ENCODE results near the gene VMP1. TPM values are rescaled to one million over a fixed set of nuclear protein-coding genes. Genes with fewer than 3 reads are reported as not detected.
A peak's percentile ranks its signal among the peaks of the same experiment; 100 is the strongest.

Gene VMP1
- total and polyA plus RNA-seq, 2 donors from 2014 or later, result 96.4 to 338 TPM

GRCh38 chr17:59751955-59752413 is 44.5 kb downstream of the VMP1 start:
- H3K27ac ChIP-seq (ENCODE audit: low read depth in 2 of 2, low read length in 2 of 2), result peak overlapping the region in 1 of 2 donors; percentile 28
- TF ChIP-seq, protein P1, sequence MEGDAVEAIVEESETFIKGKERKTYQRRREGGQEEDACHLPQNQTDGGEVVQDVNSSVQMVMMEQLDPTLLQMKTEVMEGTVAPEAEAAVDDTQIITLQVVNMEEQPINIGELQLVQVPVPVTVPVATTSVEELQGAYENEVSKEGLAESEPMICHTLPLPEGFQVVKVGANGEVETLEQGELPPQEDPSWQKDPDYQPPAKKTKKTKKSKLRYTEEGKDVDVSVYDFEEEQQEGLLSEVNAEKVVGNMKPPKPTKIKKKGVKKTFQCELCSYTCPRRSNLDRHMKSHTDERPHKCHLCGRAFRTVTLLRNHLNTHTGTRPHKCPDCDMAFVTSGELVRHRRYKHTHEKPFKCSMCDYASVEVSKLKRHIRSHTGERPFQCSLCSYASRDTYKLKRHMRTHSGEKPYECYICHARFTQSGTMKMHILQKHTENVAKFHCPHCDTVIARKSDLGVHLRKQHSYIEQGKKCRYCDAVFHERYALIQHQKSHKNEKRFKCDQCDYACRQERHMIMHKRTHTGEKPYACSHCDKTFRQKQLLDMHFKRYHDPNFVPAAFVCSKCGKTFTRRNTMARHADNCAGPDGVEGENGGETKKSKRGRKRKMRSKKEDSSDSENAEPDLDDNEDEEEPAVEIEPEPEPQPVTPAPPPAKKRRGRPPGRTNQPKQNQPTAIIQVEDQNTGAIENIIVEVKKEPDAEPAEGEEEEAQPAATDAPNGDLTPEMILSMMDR (IDR thresholded peaks at IDR 0.05; ENCODE audit: borderline replicate concordance, extremely low read depth, insufficient read depth), result no peak
- no peaks in the 10 kb centered on the region for H3K27me3 ChIP-seq (ENCODE audit: control insufficient read depth, insufficient read depth, low read length)
- H3K36me3 ChIP-seq (ENCODE audit: control insufficient read depth in 2 of 3, insufficient read depth in 3 of 3, low read length in 3 of 3), result no peaks in the 10 kb centered on the region
- FAIRE-seq (no peak), DNase-seq (no peak)
- intact Hi-C loops (cut with DNase I), result no loop called here
- H3K4me3 ChIP-seq (ENCODE audit: low read length in 3 of 3), result no peak overlapping the region
- H3K4me1 ChIP-seq (ENCODE audit: control insufficient read depth in 2 of 3, insufficient read depth in 2 of 3, low read depth in 1 of 3, low read length in 3 of 3), result peaks cover 0 to 10% (median 0%) of the 10 kb centered on the region in 3 donors
- H3K9ac ChIP-seq (ENCODE audit: low read length in 3 of 3), result no peak overlapping the region
- H3K9me3 ChIP-seq (ENCODE audit: control insufficient read depth in 2 of 3, insufficient read depth in 1 of 3, low read length in 3 of 3), result no peaks in the 10 kb centered on the region

DNA sequence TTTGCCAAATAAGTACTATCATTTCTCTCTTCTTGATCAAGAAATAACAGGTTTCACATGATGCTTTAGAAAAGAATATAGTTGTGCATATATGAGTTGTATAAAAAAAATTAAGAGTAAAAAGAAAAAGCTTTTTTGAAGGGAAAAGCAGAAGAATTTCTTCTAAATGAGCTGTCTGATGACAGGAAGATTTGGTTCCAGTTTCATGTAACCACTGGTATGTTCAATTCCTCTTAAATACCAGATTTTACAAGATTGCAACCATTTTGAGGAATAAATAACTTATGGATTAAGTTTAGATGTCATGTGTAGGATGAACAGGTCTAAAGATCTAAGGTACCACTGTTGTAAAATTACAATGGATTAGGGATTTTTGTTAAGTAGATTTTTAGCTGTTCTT is 45.0 kb downstream of the VMP1 start:
- Histone ChIP-seq H3K9ac (ENCODE audit: low read length in 3 of 3) (no peak overlapping the region), H3K4me1 (ENCODE audit: control insufficient read depth in 2 of 3, insufficient read depth in 2 of 3, low read depth in 1 of 3, low read length in 3 of 3) (peaks cover 0 to 11% (median 0%) of the 10 kb centered on the region in 3 donors), H3K27ac (ENCODE audit: low read depth in 2 of 2, low read length in 2 of 2) (no peak overlapping the region), H3K27me3 (ENCODE audit: control insufficient read depth, insufficient read depth, low read length) (no peaks in the 10 kb centered on the region), H3K36me3 (ENCODE audit: control insufficient read depth in 2 of 3, insufficient read depth in 3 of 3, low read length in 3 of 3) (no peaks in the 10 kb centered on the region), H3K9me3 (ENCODE audit: control insufficient read depth in 2 of 3, insufficient read depth in 1 of 3, low read length in 3 of 3) (no peaks in the 10 kb centered on the region), H3K4me3 (ENCODE audit: low read length in 3 of 3) (no peak overlapping the region)
- FAIRE-seq (no peak), DNase-seq (no peak)
- intact Hi-C loops (cut with DNase I), result no loop called here
- TF ChIP-seq, protein P1 (IDR thresholded peaks at IDR 0.05; ENCODE audit: borderline replicate concordance, extremely low read depth, insufficient read depth), result no peak

- Histone ChIP-seq H3K9me3 (ENCODE audit: control insufficient read depth in 2 of 3, insufficient read depth in 1 of 3, low read length in 3 of 3) (no peaks in the 10 kb centered on the region), H3K27me3 (ENCODE audit: control insufficient read depth, insufficient read depth, low read length) (no peaks in the 10 kb centered on the region), H3K27ac (ENCODE audit: low read depth in 2 of 2, low read length in 2 of 2) (no peak overlapping the region), H3K9ac (ENCODE audit: low read length in 3 of 3) (no peak overlapping the region), H3K36me3 (ENCODE audit: control insufficient read depth in 2 of 3, insufficient read depth in 3 of 3, low read length in 3 of 3) (no peaks in the 10 kb centered on the region), H3K4me3 (ENCODE audit: low read length in 3 of 3) (no peak overlapping the region), H3K4me1 (ENCODE audit: control insufficient read depth in 2 of 3, insufficient read depth in 2 of 3, low read depth in 1 of 3, low read length in 3 of 3) (peaks cover 0 to 11% (median 0%) of the 10 kb centered on the region in 3 donors)
- intact Hi-C loops (cut with DNase I), result no loop called here
- DNase-seq, result no peak
- TF ChIP-seq, protein P1 (IDR thresholded peaks at IDR 0.05; ENCODE audit: borderline replicate concordance, extremely low read depth, insufficient read depth), result no peak
- FAIRE-seq, result no peak
Measured at GRCh38 chr17:59752922-59753321, 45.5 kb downstream of the VMP1 start.

Data from kidney (tissue), 14 donors.